Mesenchymal stem cell (in vitro differentiated cells and primary cell): ENCODE results near the gene SMG5.

Source experiments
- DNase-seq: peaks from one replicate; pipeline ENCODE4 v3.0.0-alpha.2; 2013
- H2AFZ ChIP-seq: one replicate; pipeline ENCODE4 v1.6.1; 2013; ENCODE audit warnings: low read depth, mild to moderate bottlenecking, control low read depth, inconsistent platforms, low read length, moderate library complexity
- H2AK5ac ChIP-seq: 2 replicates; pipeline ENCODE4 v1.6.1; 2013; ENCODE audit warnings: low read length, moderate library complexity, mild to moderate bottlenecking, inconsistent platforms; ENCODE audit not compliant: severe bottlenecking
- H2BK120ac ChIP-seq: one replicate; pipeline ENCODE4 v1.6.1; 2013; ENCODE audit warnings: low read depth, mild to moderate bottlenecking, inconsistent platforms, low read length, moderate library complexity
- H2BK12ac ChIP-seq, 2 experiments: one replicate each; pipeline ENCODE4 v1.6.1; 2013; ENCODE audit warnings: inconsistent platforms in 2 of 2, low read length in 2 of 2, mild to moderate bottlenecking in 2 of 2, moderate library complexity in 2 of 2, control low read depth in 1 of 2
- H2BK15ac ChIP-seq: one replicate; pipeline ENCODE4 v1.6.1; 2013; ENCODE audit warnings: mild to moderate bottlenecking, low read depth, inconsistent platforms; ENCODE audit not compliant: poor library complexity, severe bottlenecking
- H2BK5ac ChIP-seq: 2 replicates; pipeline ENCODE4 v1.6.1; 2013; ENCODE audit warnings: low read depth, mild to moderate bottlenecking, low read length, control low read depth, inconsistent platforms; ENCODE audit not compliant: poor library complexity, severe bottlenecking
- H3K14ac ChIP-seq, 2 experiments: one replicate each; pipeline ENCODE4 v1.6.1; 2013; ENCODE audit warnings: inconsistent platforms in 2 of 2, low read length in 2 of 2, control low read depth in 1 of 2, mild to moderate bottlenecking in 1 of 2, moderate library complexity in 1 of 2
- H3K18ac ChIP-seq, 2 experiments: one replicate each; pipeline ENCODE4 v1.6.1; 2013; ENCODE audit warnings: inconsistent platforms in 2 of 2, low read length in 2 of 2, control low read depth in 1 of 2, low read depth in 1 of 2, mild to moderate bottlenecking in 1 of 2
- H3K23ac ChIP-seq, 2 experiments: one replicate each; pipeline ENCODE4 v1.6.1; 2013; ENCODE audit warnings: inconsistent platforms in 2 of 2, low read length in 2 of 2, mild to moderate bottlenecking in 2 of 2, moderate library complexity in 2 of 2, control low read depth in 1 of 2
- H3K27ac ChIP-seq: 2 replicates; pipeline ENCODE4 v1.5.1; 2013; ENCODE audit warnings: mild to moderate bottlenecking, moderate library complexity, low read length, control low read depth, inconsistent platforms; ENCODE audit not compliant: poor library complexity, severe bottlenecking
- H3K27me3 ChIP-seq, 2 experiments: 2 replicates each; pipeline versions ENCODE4 v1.6.1 to v1.7.0; 2013; ENCODE audit warnings: low read length in 2 of 2, mild to moderate bottlenecking in 2 of 2, moderate library complexity in 2 of 2, control low read depth in 1 of 2, inconsistent platforms in 1 of 2; ENCODE audit not compliant: control insufficient read depth in 1 of 2, insufficient read depth in 1 of 2
- H3K36me3 ChIP-seq, 2 experiments: 2 replicates each; pipeline versions ENCODE4 v1.6.1 to v1.7.0; 2013; ENCODE audit warnings: low read length in 2 of 2, control low read depth in 1 of 2, inconsistent platforms in 1 of 2, low read depth in 1 of 2, mild to moderate bottlenecking in 1 of 2; ENCODE audit not compliant: insufficient read depth in 2 of 2, control insufficient read depth in 1 of 2
- H3K4ac ChIP-seq, 2 experiments: one replicate each; pipeline ENCODE4 v1.6.1; 2013; ENCODE audit warnings: inconsistent platforms in 2 of 2, low read length in 2 of 2, mild to moderate bottlenecking in 2 of 2, moderate library complexity in 2 of 2, control low read depth in 1 of 2, low read depth in 1 of 2
- H3K4me1 ChIP-seq: 2 replicates; pipeline ENCODE4 v1.6.1; 2013; ENCODE audit warnings: low read depth, low read length, control low read depth; ENCODE audit not compliant: control insufficient read depth, insufficient read depth
- H3K4me2 ChIP-seq: 2 replicates; pipeline ENCODE4 v1.6.1; 2013; ENCODE audit warnings: low read length, mild to moderate bottlenecking, inconsistent platforms; ENCODE audit not compliant: poor library complexity, severe bottlenecking
- H3K4me3 ChIP-seq, 2 experiments: 2 replicates each; pipeline versions ENCODE4 v1.5.1 to v1.7.0; 2013; ENCODE audit warnings: low read length in 2 of 2, mild to moderate bottlenecking in 2 of 2, control low read depth in 1 of 2, low read depth in 1 of 2; ENCODE audit not compliant: insufficient read depth in 1 of 2
- H3K79me1 ChIP-seq: replicated peaks from 2 replicates; pipeline ENCODE4 v1.6.1; 2013; ENCODE audit warnings: mild to moderate bottlenecking, control low read depth, low read length, inconsistent platforms; ENCODE audit not compliant: poor library complexity, severe bottlenecking
- H3K9ac ChIP-seq: 2 replicates; pipeline ENCODE4 v1.7.0; 2013; ENCODE audit warnings: mild to moderate bottlenecking, low read length, moderate library complexity
- H3K9me3 ChIP-seq: 2 replicates; pipeline ENCODE4 v1.7.0; 2013; ENCODE audit warnings: mild to moderate bottlenecking, low read length; ENCODE audit not compliant: control insufficient read depth
- H4K8ac ChIP-seq: one replicate; pipeline ENCODE4 v1.6.1; 2013; ENCODE audit warnings: inconsistent platforms, mild to moderate bottlenecking, low read length, moderate library complexity
- H4K91ac ChIP-seq: one replicate; pipeline ENCODE4 v1.6.1; 2013; ENCODE audit warnings: mild to moderate bottlenecking, low read length, inconsistent platforms
- WGBS: methylation state at CpG from one replicate; pipeline ENCODE4 v1.1.7; 2013; ENCODE audit warnings: mixed read lengths; 5-methylcytosine and 5-hydroxymethylcytosine counted together

Gene SMG5

DNA sequence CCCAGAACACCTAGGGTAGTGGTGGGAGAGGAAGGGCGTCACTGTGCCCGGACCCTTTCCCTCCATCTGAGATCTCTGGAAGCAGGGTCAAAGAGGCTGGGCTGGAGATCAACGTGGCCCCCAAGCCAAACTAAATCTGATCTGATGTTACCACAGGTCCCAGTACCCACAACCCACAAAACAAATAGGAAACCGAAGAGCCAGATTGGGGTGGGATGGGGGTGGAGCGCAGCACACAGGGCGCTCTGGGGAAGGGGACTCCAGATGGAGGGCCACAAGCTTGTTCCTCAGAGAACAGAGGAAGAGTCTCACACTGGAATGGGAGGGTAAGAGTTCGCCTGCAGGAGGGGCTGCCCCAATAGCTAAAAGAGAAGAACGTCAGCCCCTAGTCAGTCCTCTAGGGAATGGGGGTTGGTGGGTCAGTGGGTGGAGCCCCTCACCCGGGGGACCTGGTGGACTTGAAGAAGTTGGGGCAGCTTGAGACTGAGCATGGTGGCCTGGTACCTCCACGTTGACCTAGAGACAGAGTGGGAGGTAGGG, 36.3 kb downstream of the SMG5 start:
- H2AK5ac ChIP-seq = no peak overlapping the region
- no peak overlapping the region for H3K18ac ChIP-seq
- H3K36me3 ChIP-seq = peaks cover 26 to 60% of the 10 kb centered on the region in 2 experiments
- peaks cover 14% of the 10 kb centered on the region for H3K4me1 ChIP-seq
- no peaks in the 10 kb centered on the region for H3K79me1 ChIP-seq
- H3K9me3 ChIP-seq = no peaks in the 10 kb centered on the region
- H3K23ac ChIP-seq = no peak overlapping the region
- H3K4me2 ChIP-seq = no peak overlapping the region
- H3K27ac ChIP-seq = no peak overlapping the region
- H3K9ac ChIP-seq = no peak overlapping the region
- H2BK5ac ChIP-seq = no peak overlapping the region
- peak overlapping the region in 1 of 2 experiments; percentile 48 for H3K4me3 ChIP-seq
- 76% methylated on average over 7 of the region's 10 CpGs for WGBS
- H2BK120ac ChIP-seq = no peak overlapping the region
- no peak overlapping the region for H4K8ac ChIP-seq
- H2AFZ ChIP-seq = no peak overlapping the region
- H3K4ac ChIP-seq = no peak overlapping the region
- DNase-seq = no peak
- no peak overlapping the region for H4K91ac ChIP-seq
- H3K14ac ChIP-seq = no peak overlapping the region
- no peak overlapping the region for H2BK12ac ChIP-seq
- H3K27me3 ChIP-seq = peaks cover 0 to 30% of the 10 kb centered on the region in 2 experiments
- H2BK15ac ChIP-seq = no peak overlapping the region

DNA sequence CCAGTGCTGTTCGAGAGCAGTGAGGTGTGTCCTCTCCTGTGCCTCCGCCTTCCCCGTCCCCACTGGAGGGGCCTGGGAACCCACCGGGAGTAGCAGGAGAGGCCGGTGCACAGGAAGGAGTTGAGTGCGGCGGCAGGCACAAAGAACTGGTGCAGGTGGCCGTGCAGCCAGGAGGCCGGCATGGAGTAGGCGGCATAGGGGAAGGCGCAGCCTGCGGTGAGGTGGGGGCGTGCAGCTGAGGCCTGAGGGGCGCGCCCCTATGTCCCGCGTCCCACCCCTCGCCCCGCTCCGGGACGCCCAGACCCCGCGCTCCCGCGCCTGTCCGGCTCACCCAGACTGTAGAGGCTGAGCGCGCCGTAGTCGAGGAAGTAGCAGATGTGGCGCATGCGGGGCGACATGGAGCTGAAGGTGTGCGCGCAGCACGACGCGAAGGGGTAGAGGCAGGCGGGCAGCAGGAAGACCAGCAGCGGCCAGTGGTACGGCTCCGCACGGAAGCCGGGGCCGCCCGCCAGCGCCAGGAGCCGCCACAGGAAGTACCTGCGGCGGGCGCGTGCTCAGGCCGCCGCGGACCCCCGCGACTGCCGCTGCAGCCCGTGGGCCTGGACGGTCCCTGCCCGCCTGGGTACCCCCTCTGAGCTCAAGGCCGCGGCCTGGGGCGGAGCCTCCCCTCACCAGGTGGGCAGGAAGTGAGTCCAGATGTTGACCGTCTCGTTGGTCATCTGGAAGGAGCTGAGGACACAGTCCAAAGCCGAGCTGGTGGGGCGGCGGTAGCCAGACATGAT, 37.0 kb downstream of the SMG5 start:
- no peak overlapping the region for H3K4me2 ChIP-seq
- no peak overlapping the region for H4K8ac ChIP-seq
- DNase-seq = no peak
- peaks cover 19 to 57% of the 10 kb centered on the region in 2 experiments for H3K36me3 ChIP-seq
- H2BK15ac ChIP-seq = no peak overlapping the region
- H3K79me1 ChIP-seq = no peaks in the 10 kb centered on the region
- no peak overlapping the region for H3K9ac ChIP-seq
- H3K27ac ChIP-seq = no peak overlapping the region
- H2BK5ac ChIP-seq = no peak overlapping the region
- no peaks in the 10 kb centered on the region for H3K9me3 ChIP-seq
- H3K4ac ChIP-seq = no peak overlapping the region
- H2AFZ ChIP-seq = no peak overlapping the region
- H3K18ac ChIP-seq = no peak overlapping the region
- H3K14ac ChIP-seq = no peak overlapping the region
- no peak overlapping the region for H3K23ac ChIP-seq
- peaks cover 21% of the 10 kb centered on the region for H3K4me1 ChIP-seq
- H4K91ac ChIP-seq = no peak overlapping the region
- 90% methylated on average over 67 of the region's 69 CpGs for WGBS
- H2BK12ac ChIP-seq = no peak overlapping the region
- H2BK120ac ChIP-seq = no peak overlapping the region
- no peak overlapping the region for H2AK5ac ChIP-seq
- peaks cover 0 to 30% of the 10 kb centered on the region in 2 experiments for H3K27me3 ChIP-seq
- peak overlapping the region in 1 of 2 experiments; percentile 48 for H3K4me3 ChIP-seq

DNA sequence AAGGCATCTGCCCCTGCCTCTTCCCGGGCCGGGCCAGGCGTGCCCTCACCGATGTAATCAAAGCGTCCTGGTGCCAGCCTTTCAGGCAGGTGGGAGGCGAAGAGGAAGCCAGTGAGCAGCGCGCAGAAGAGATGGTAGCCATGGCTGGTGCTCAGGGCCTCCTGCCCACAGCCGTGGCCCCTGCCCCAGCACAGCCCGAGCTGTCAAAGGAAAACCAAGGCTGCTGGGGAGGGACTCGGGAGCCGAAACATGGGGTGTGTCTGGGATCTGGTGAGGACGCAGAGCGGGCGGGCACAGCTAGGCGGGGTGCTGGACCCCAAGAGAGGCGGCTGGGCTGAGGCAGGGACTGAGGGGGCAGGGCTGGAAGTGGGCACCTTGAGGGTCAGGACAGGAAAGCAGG, 37.9 kb downstream of the SMG5 start:
- H3K4me2 ChIP-seq = no peak overlapping the region
- WGBS = 95% methylated on average over 17 of the region's 17 CpGs
- no peak overlapping the region for H2BK15ac ChIP-seq
- H2BK120ac ChIP-seq = no peak overlapping the region
- no peaks in the 10 kb centered on the region for H3K79me1 ChIP-seq
- no peak overlapping the region for H2BK12ac ChIP-seq
- H3K27ac ChIP-seq = no peak overlapping the region
- H3K9me3 ChIP-seq = no peaks in the 10 kb centered on the region
- no peak overlapping the region for H3K23ac ChIP-seq
- no peak overlapping the region for H2AK5ac ChIP-seq
- no peak overlapping the region for H3K9ac ChIP-seq
- no peak overlapping the region for H3K14ac ChIP-seq
- H3K36me3 ChIP-seq = peaks cover 10 to 52% of the 10 kb centered on the region in 2 experiments
- H3K4ac ChIP-seq = no peak overlapping the region
- H3K27me3 ChIP-seq = peaks cover 0 to 30% of the 10 kb centered on the region in 2 experiments
- peaks cover 21% of the 10 kb centered on the region for H3K4me1 ChIP-seq
- no peak overlapping the region for H2BK5ac ChIP-seq
- H4K91ac ChIP-seq = no peak overlapping the region
- no peak for DNase-seq
- H3K4me3 ChIP-seq = no peak overlapping the region
- no peak overlapping the region for H2AFZ ChIP-seq
- H3K18ac ChIP-seq = no peak overlapping the region
- H4K8ac ChIP-seq = no peak overlapping the region

DNA sequence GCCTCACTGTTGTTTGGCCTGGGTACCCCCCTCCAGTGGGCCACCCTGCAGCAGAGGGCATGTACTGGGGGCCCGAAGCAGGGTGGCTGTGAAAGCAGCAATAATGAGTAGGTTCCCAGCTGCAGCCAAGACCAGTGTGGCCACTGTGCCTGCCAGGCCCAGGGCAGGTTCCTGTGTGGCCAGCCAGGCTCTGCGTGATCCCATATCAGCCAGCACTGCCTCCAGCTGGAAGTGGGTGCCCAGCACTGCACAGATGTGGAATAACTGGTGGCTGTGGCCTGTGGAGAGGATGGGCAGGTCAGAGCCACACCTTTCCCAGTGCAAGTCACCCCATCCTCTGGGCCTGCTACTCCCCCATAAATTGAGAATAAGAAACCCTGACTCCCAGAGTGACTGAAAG, 38.5 kb downstream of the SMG5 start:
- no peak overlapping the region for H2BK120ac ChIP-seq
- H3K9me3 ChIP-seq = no peaks in the 10 kb centered on the region
- no peaks in the 10 kb centered on the region for H3K79me1 ChIP-seq
- H3K4me1 ChIP-seq = peaks cover 21% of the 10 kb centered on the region
- no peak overlapping the region for H2BK12ac ChIP-seq
- H4K8ac ChIP-seq = no peak overlapping the region
- no peak overlapping the region for H3K14ac ChIP-seq
- H3K4me2 ChIP-seq = no peak overlapping the region
- H3K36me3 ChIP-seq = peaks cover 9 to 52% of the 10 kb centered on the region in 2 experiments
- 96% methylated on average over 2 of the region's 2 CpGs for WGBS
- H2BK15ac ChIP-seq = no peak overlapping the region
- H3K9ac ChIP-seq = no peak overlapping the region
- no peak overlapping the region for H2BK5ac ChIP-seq
- no peak overlapping the region for H4K91ac ChIP-seq
- no peak overlapping the region for H2AK5ac ChIP-seq
- DNase-seq = no peak
- no peak overlapping the region for H3K27ac ChIP-seq
- no peak overlapping the region for H3K18ac ChIP-seq
- H3K4ac ChIP-seq = no peak overlapping the region
- no peak overlapping the region for H3K23ac ChIP-seq
- no peak overlapping the region for H2AFZ ChIP-seq
- H3K27me3 ChIP-seq = peaks cover 0 to 30% of the 10 kb centered on the region in 2 experiments
- H3K4me3 ChIP-seq = no peak overlapping the region
